Keratinocyte (primary cell): ENCODE measurements around the gene MTFMT.

Experiments used
- CTCF ChIP-seq, 3 experiments: IDR thresholded peaks in 1 of 3; conservative IDR thresholded peaks in 1 of 3; optimal IDR thresholded peaks in 1 of 3; 2 replicates in 2 of 3; 3 replicates in 1 of 3; pipeline versions ENCODE3 to v1.5.1; 2011; ENCODE audit warnings: low read length in 3 of 3, mild to moderate bottlenecking in 3 of 3, moderate library complexity in 2 of 3, control low read depth in 1 of 3, inconsistent platforms in 1 of 3; ENCODE audit not compliant: insufficient read depth in 2 of 3; ENCODE audit errors: extremely low read depth in 1 of 3
- EZH2 ChIP-seq: IDR thresholded peaks from one replicate; pipeline ENCODE4 v1.6.1; 2012; ENCODE audit warnings: inconsistent platforms, mild to moderate bottlenecking, low read length, moderate library complexity

- TF ChIP-seq EZH2 = no peak
- no peak for TF ChIP-seq CTCF (optimal IDR thresholded peaks at IDR 0.05 in 1 of 3, IDR thresholded peaks at IDR 0.05 in 1 of 3, conservative IDR thresholded peaks at IDR 0.05 in 1 of 3; ENCODE audit: extremely low read depth in 1 of 3, insufficient read depth in 2 of 3, low read length in 3 of 3)
Measured at GRCh38 chr15:65069779-65070546, 40.5 kb upstream of the MTFMT start.
